Measurements from ENCODE around the gene TMEM108.

Gene TMEM108

DNA sequence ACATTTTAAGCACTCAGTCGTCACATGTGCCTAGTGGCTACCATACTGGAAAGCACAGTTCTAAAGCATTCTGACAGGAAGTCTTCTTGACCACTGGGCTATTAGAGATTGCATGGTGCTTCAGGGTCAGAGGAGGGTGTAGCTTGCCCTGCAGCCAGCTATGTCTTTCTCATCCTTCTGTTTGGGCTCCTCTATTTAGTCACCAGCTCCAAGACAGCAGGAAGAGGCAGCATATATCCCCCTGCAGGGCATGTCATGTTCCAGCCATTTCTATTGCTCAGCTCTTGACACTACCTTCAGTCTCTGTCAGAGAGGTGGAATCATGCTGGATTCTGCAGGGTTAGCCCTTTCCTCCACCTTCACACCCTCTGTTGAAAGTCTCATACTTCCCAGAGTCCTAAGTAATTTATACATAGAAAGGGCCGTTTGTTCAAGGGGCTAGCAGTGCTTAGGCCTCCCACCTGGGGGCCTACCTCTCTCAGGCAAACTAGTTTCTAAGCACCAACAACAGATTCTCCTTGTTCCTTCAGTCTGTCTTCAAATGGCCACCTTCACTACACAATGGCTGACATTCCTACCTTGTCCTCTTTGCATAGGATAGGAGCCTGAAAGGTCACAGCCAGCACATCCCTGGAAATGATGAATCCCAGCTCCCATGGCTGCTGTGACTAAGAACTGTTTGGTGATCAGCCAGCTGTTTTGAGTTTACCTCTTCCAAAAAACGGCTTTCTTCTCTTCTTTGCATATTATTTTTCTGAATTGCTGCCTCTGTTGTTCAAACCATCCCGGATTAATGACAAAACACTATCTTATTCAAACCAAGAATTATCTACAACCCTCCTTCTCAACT is 246.0 kb downstream of the TMEM108 start:
- H3K4me3 ChIP-seq (ENCODE audit: control insufficient read depth, low read depth, low read length): no peak overlapping the region
- no peak for TF ChIP-seq CTCF (conservative IDR thresholded peaks at IDR 0.05; ENCODE audit: control insufficient read depth, insufficient read depth, low read depth, low read length)
- DNase-seq (ENCODE audit: low read depth): no peak

GRCh38 chr3:133289322-133289721 is 251.1 kb downstream of the TMEM108 start:
- TF ChIP-seq CTCF (conservative IDR thresholded peaks at IDR 0.05; ENCODE audit: control insufficient read depth, insufficient read depth, low read depth, low read length): no peak
- DNase-seq (ENCODE audit: low read depth): no peak
- no peak overlapping the region for H3K4me3 ChIP-seq (ENCODE audit: control insufficient read depth, low read depth, low read length)

- no peak for DNase-seq (ENCODE audit: low read depth)
- TF ChIP-seq CTCF (conservative IDR thresholded peaks at IDR 0.05; ENCODE audit: control insufficient read depth, insufficient read depth, low read depth, low read length): no peak
- H3K4me3 ChIP-seq (ENCODE audit: control insufficient read depth, low read depth, low read length): no peak overlapping the region
Measured at GRCh38 chr3:133292296-133292695, 254.1 kb downstream of the TMEM108 start.

DNA sequence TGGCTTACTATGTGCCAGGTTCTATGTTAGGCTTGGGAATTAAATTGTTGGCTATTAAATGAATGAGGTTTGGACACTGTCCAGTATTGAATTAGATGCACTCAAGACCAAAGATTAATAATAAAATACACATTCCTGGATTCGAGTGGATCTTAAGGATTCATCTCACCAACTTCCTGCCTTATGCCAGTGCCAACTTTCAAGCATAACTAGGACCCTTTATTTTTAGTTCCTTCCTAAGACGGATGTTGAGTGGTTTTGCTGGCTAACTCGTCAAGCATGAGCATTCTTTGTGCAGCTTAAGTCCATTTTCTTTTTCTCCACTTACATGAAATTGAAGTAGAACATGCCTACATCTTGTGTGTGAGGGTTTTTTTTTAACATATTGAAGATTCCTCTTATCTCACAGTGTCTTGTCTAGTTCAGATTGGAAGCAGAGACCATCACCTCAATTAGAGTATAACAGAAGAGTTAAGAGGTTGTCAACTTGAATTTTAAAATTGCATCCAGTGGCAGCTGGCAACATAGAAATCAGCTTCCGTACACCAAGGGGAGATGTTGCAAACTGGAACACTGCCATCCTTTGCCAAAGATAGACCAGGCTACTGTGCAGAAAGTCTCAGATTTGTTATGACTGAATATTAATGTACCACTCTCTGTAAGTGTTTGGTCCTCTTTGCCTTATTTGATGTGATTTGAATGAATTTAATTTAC is 255.4 kb downstream of the TMEM108 start:
- H3K4me3 ChIP-seq (ENCODE audit: control insufficient read depth, low read depth, low read length): no peak overlapping the region
- no peak for DNase-seq (ENCODE audit: low read depth)
- TF ChIP-seq CTCF (conservative IDR thresholded peaks at IDR 0.05; ENCODE audit: control insufficient read depth, insufficient read depth, low read depth, low read length): no peak

GRCh38 chr3:133294253-133294652 is 256.1 kb downstream of the TMEM108 start:
- H3K4me3 ChIP-seq (ENCODE audit: control insufficient read depth, low read depth, low read length): no peak overlapping the region
- DNase-seq (ENCODE audit: low read depth): peak; percentile 15
- no peak for TF ChIP-seq CTCF (conservative IDR thresholded peaks at IDR 0.05; ENCODE audit: control insufficient read depth, insufficient read depth, low read depth, low read length)

DNA sequence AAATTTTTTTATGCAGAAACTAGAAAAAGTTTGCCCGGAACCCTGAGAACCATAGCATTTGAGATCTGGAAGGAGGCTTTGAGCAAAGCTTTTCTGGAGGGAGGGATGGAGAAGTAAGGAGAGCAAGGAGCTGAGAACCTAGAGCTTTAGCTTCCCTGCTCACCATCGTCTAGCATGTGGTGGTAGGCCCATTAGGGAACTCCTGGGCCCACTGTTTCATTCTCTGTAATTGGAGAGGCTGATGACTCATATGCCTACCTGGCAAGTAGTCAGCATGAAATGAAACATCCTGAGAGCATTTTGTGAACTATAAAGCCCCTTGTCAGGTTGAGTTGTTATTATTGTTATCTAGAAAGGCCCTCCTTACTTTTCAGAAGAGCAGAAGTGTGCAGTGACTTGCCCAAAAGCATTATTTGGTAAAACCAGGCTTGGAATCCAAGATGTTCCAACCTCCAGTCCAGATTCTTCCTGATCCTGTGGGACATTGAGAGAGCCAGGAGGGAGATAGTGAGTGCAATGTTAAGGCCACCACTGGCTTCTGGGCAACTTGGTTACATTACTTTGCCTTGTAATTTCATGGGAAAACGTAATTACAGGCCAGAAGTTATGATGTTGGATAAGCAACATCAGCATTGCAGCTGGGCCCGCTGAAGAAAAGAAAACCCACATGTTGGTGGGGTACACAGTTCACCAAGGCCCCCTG is 257.2 kb downstream of the TMEM108 start:
- no peak overlapping the region for H3K4me3 ChIP-seq (ENCODE audit: control insufficient read depth, low read depth, low read length)
- peak; percentile 49 for DNase-seq (ENCODE audit: low read depth)
- TF ChIP-seq CTCF (conservative IDR thresholded peaks at IDR 0.05; ENCODE audit: control insufficient read depth, insufficient read depth, low read depth, low read length): no peak

Data from fibroblast of mammary gland (primary cell).